IMR-90 (cell line): ENCODE results near the gene LMX1A. TPM values are rescaled to one million over a fixed set of nuclear protein-coding genes. Genes with fewer than 3 reads are reported as not detected.

Source experiments
- ATAC-seq: fragments of 200-7000 bp; cut with Tn5 transposase; 2 replicates; pipeline ENCODE4 v1.9.1; 2020; ENCODE audit warnings: low read depth, mild to moderate bottlenecking, moderate library complexity
- BruUV-seq: library from RNA; stranded (reverse); fragments of 400-500 nt; replicated peaks from 2 replicates; lab custom pipeline; 2021; lab: Mats Ljungman, UMichigan
- CTCF ChIA-PET: fragments of 300-600 bp; formaldehyde crosslinking; extraction: SDS; loops from one replicate; lab custom pipeline; 2021; ENCODE audit warnings: antibody characterized with exemption; lab: Yijun Ruan, JAX
- POLR2A ChIA-PET: fragments of 300-600 bp; sonication (Branson Sonifier 250); formaldehyde crosslinking; loops from one replicate; lab custom pipeline; 2022; ENCODE audit warnings: antibody characterized with exemption; ENCODE audit not compliant: unreplicated experiment; lab: Charles Lee
- DNase-seq: peaks from one replicate; pipeline ENCODE4 v3.0.0; 2013
- H2AFZ ChIP-seq: replicated peaks from 2 replicates; pipeline ENCODE3; 2013; ENCODE audit warnings: low read length, mild to moderate bottlenecking; ENCODE audit not compliant: poor library complexity
- H2AK5ac ChIP-seq: 2 replicates; pipeline ENCODE4 v1.6.1; 2013; ENCODE audit warnings: low read depth, low read length, inconsistent platforms
- H2AK9ac ChIP-seq: replicated peaks from 2 replicates; pipeline ENCODE3; 2013; ENCODE audit warnings: mild to moderate bottlenecking, low read depth, low read length, moderate library complexity; ENCODE audit not compliant: poor library complexity
- H2BK120ac ChIP-seq: 2 replicates; pipeline ENCODE4 v1.6.1; 2013; ENCODE audit warnings: low read depth, low read length, inconsistent platforms
- H2BK15ac ChIP-seq: 3 replicates; pipeline ENCODE4 v1.6.1; 2013; ENCODE audit warnings: low read depth, low read length, inconsistent platforms
- H2BK20ac ChIP-seq: 2 replicates; pipeline ENCODE4 v1.6.1; 2013; ENCODE audit warnings: low read depth, mild to moderate bottlenecking, inconsistent platforms, low read length, moderate library complexity
- H2BK5ac ChIP-seq: 2 replicates; pipeline ENCODE4 v1.6.1; 2013; ENCODE audit warnings: mild to moderate bottlenecking, low read depth, low read length, inconsistent platforms; ENCODE audit not compliant: poor library complexity, severe bottlenecking
- H3K14ac ChIP-seq: replicated peaks from 2 replicates; pipeline ENCODE4 v1.6.1; 2013; ENCODE audit warnings: low read depth, low read length, inconsistent platforms
- H3K18ac ChIP-seq: 2 replicates; pipeline ENCODE4 v1.6.1; 2013; ENCODE audit warnings: low read depth, low read length, control low read depth
- H3K23ac ChIP-seq: 2 replicates; pipeline ENCODE4 v1.6.1; 2013; ENCODE audit warnings: low read depth, low read length, inconsistent platforms
- H3K27ac ChIP-seq: 2 replicates; pipeline ENCODE4 v1.5.1; 2013; ENCODE audit warnings: mild to moderate bottlenecking, control low read depth, low read length; ENCODE audit not compliant: insufficient read depth
- H3K27me3 ChIP-seq: 2 replicates; pipeline ENCODE4 v1.6.1; 2013; ENCODE audit warnings: low read length; ENCODE audit not compliant: control insufficient read depth, insufficient read depth
- H3K36me3 ChIP-seq: 2 replicates; pipeline ENCODE4 v1.6.1; 2013; ENCODE audit warnings: low read length, mixed read lengths; ENCODE audit not compliant: control insufficient read depth, insufficient read depth
- H3K4ac ChIP-seq: 2 replicates; pipeline ENCODE4 v1.6.1; 2013; ENCODE audit warnings: low read depth, low read length, inconsistent platforms
- H3K4me1 ChIP-seq: 2 replicates; pipeline ENCODE4 v1.6.1; 2013; ENCODE audit warnings: low read length, mixed read lengths; ENCODE audit not compliant: control insufficient read depth, insufficient read depth
- H3K4me2 ChIP-seq: 2 replicates; pipeline ENCODE4 v1.6.1; 2013; ENCODE audit warnings: low read depth, mild to moderate bottlenecking, control low read depth, low read length, moderate library complexity
- H3K4me3 ChIP-seq: 2 replicates; pipeline ENCODE4 v1.5.1; 2013; ENCODE audit warnings: low read depth, mild to moderate bottlenecking, control low read depth, low read length, moderate library complexity; ENCODE audit not compliant: insufficient read depth
- H3K56ac ChIP-seq: 2 replicates; pipeline ENCODE4 v1.6.1; 2013; ENCODE audit warnings: low read length, inconsistent platforms; ENCODE audit not compliant: insufficient read depth; ENCODE audit errors: extremely low read depth
- H3K79me1 ChIP-seq, 2 experiments: 2 replicates each; pipeline ENCODE4 v1.6.1; 2013; ENCODE audit warnings: low read length in 2 of 2, inconsistent platforms in 1 of 2, low read depth in 1 of 2
- H3K9ac ChIP-seq: 2 replicates; pipeline ENCODE4 v1.6.1; 2013; ENCODE audit warnings: low read depth, low read length, control low read depth
- H3K9me1 ChIP-seq: 2 replicates; pipeline ENCODE4 v1.6.1; 2013; ENCODE audit warnings: low read length, inconsistent platforms; ENCODE audit not compliant: insufficient read depth
- H3K9me3 ChIP-seq: 2 replicates; pipeline ENCODE4 v1.6.1; 2013; ENCODE audit warnings: low read length; ENCODE audit not compliant: control insufficient read depth, insufficient read depth
- H4K20me1 ChIP-seq: 2 replicates; pipeline ENCODE4 v1.6.1; 2013; ENCODE audit warnings: low read length, inconsistent platforms; ENCODE audit not compliant: insufficient read depth
- H4K5ac ChIP-seq: 2 replicates; pipeline ENCODE4 v1.6.1; 2013; ENCODE audit warnings: mild to moderate bottlenecking, low read depth, low read length, control low read depth
- H4K8ac ChIP-seq, 2 experiments: 2 replicates each; pipeline ENCODE4 v1.6.1; 2013; ENCODE audit warnings: low read depth in 2 of 2, low read length in 2 of 2, control low read depth in 1 of 2, inconsistent platforms in 1 of 2
- H4K91ac ChIP-seq: 2 replicates; pipeline ENCODE4 v1.6.1; 2013; ENCODE audit warnings: low read depth, low read length, inconsistent platforms; ENCODE audit not compliant: insufficient read depth
- CEBPB ChIP-seq: IDR thresholded peaks from 2 replicates; pipeline ENCODE4 v1.6.1; 2012; ENCODE audit warnings: low read depth, low read length, improper control_type of control experiment
- ELK1 ChIP-seq: fragments of 150-350 bp; IDR thresholded peaks from 2 replicates; pipeline ENCODE4 v1.6.1; 2016; ENCODE audit warnings: low read depth, mild to moderate bottlenecking, low read length, moderate library complexity, borderline replicate concordance
- FOS ChIP-seq: fragments of 150-350 bp; IDR thresholded peaks from 2 replicates; pipeline ENCODE4 v1.6.1; 2016; ENCODE audit warnings: low read depth, low read length
- MAFK ChIP-seq: IDR thresholded peaks from 2 replicates; pipeline ENCODE4 v1.6.1; 2012; ENCODE audit warnings: low read depth, low read length, improper control_type of control experiment
- USF2 ChIP-seq: fragments of 150-350 bp; IDR thresholded peaks from 2 replicates; pipeline ENCODE4 v1.6.1; 2017; ENCODE audit warnings: mild to moderate bottlenecking, antibody characterized with exemption, low read length, low read depth
- WGBS, 2 experiments: methylation state at CpG; one replicate each; pipeline versions ENCODE4 v1.1.5 to v1.1.7; 2013; ENCODE audit warnings: missing lambda C conversion rate in 2 of 2; ENCODE audit not compliant: insufficient read length in 1 of 2; ENCODE audit errors: extremely low coverage in 2 of 2; 5-methylcytosine and 5-hydroxymethylcytosine counted together
- dilution Hi-C: fragments of 300-500 bp; cut with HindIII; formaldehyde crosslinking; loops from one replicate; pipeline ENCODE4 v1.14.3; 2018; ENCODE audit warnings: low sequenced_read_pairs; ENCODE audit not compliant: unreplicated experiment
- in situ Hi-C: fragments of 300-500 bp; cut with MboI; formaldehyde crosslinking; loops from 3 replicates; pipeline ENCODE4 v1.14.3; 2019; ENCODE audit warnings: low sequenced_read_pairs, inconsistent platforms, mixed read lengths
- intact Hi-C: fragments of 100-400 bp; cut with micrococcal nuclease; formaldehyde crosslinking; loops from 2 replicates; pipeline ENCODE4 v1.10.0; 2022
- polyA plus RNA-seq, 3 experiments: library from polyadenylated mRNA; depleted of rRNA; stranded (reverse); fragments of >200 nt; gene quantifications; 2 replicates each; pipeline ENCODE4 v1.2.3, GENCODE V29; 2012; ENCODE audit warnings: low replicate concordance in 1 of 3
- total RNA-seq: library from RNA; depleted of rRNA; stranded (reverse); fragments of >200 nt; gene quantifications from 2 replicates; pipeline ENCODE4 v1.2.3, GENCODE V29; 2012

LMX1A gene
- total and polyA plus RNA-seq, 2 of the 4 experiments (the other 2 are of a cell fraction): not detected

DNA sequence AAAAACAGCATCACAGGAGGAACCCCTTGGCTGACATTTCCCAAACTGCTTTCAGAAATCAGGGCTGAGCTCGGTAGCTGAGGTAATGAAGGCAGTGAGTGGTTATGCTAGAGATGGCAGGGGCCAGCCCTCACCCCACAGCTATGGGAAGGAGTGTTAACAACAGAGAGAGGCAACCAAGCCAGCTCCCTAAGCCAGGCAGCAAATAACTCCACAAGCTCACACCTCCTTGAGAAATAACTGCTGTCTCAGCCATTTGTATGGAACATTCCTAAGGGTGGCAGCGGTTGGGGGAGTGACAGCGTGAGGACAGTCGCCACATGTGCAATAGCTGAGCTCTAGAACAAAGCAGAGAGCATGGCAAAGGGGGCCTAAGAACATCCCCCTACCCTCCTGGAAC, 42.6 kb downstream of the LMX1A start:
- CTCF ChIA-PET: interaction anchor here (0.6 kb wide), 1 partner anchor 11 kb away, joined by 3 read pairs; no protein-coding TSS in a partner anchor
- Histone ChIP-seq H3K4me1 (no peaks in the 10 kb centered on the region), H3K36me3 (no peaks in the 10 kb centered on the region), H2BK120ac (no peak overlapping the region), H3K27ac (no peak overlapping the region), H3K18ac (no peak overlapping the region), H3K4me3 (no peak overlapping the region), H3K27me3 (no peaks in the 10 kb centered on the region), H2AK9ac (no peak overlapping the region), H3K79me1 (no peaks in the 10 kb centered on the region), H4K5ac (no peak overlapping the region), H2BK15ac (no peak overlapping the region), H3K14ac (no peak overlapping the region), H3K9me3 (no peaks in the 10 kb centered on the region), H3K4me2 (no peak overlapping the region), H2BK5ac (no peak overlapping the region), H4K91ac (no peak overlapping the region), H4K20me1 (no peaks in the 10 kb centered on the region), H2AFZ (no peak overlapping the region), H4K8ac (no peak overlapping the region), H3K9ac (no peak overlapping the region), H2AK5ac (no peak overlapping the region), H3K9me1 (no peaks in the 10 kb centered on the region), H3K56ac (no peak overlapping the region), H3K23ac (no peak overlapping the region), H2BK20ac (no peak overlapping the region), H3K4ac (no peak overlapping the region)
- TF ChIP-seq MAFK (0 out of 2 replicates have a peak, but pooled peaks have one; percentile 23), FOS (no peak), ELK1 (no peak), CEBPB (no peak), USF2 (no peak)
- in situ Hi-C loops: no loop called here
- no TSS peak for BruUV-seq
- dilution Hi-C loops: no loop called here
- no CpG with 5 or more reads among the region's 4 CpGs for WGBS, 2 experiments
- intact Hi-C loops: no loop called here
- ATAC-seq (no peak), DNase-seq (no peak)
- POLR2A ChIA-PET: no interaction called here
